Muscle of leg (tissue), 11 donors: ENCODE results near the gene PRSS3. TPM values are rescaled to one million over a fixed set of nuclear protein-coding genes. Genes with fewer than 3 reads are reported as not detected.
"Not testable (repeated sequence)": the region's sequence is repeated elsewhere in the genome, so short reads cannot be mapped to it uniquely, and the experiment has no call there.

Source experiments
- DNase-seq: peaks from one replicate; pipeline ENCODE4 v3.0.0; 2013
- H3K27ac ChIP-seq: one replicate; pipeline ENCODE4 v1.5.1; 2013; ENCODE audit warnings: mild to moderate bottlenecking, low read length, control low read depth
- H3K27me3 ChIP-seq: one replicate; pipeline ENCODE4 v1.6.1; 2013; ENCODE audit warnings: low read length; ENCODE audit not compliant: control insufficient read depth, insufficient read depth
- H3K36me3 ChIP-seq: one replicate; pipeline ENCODE4 v1.6.1; 2013; ENCODE audit warnings: low read length; ENCODE audit not compliant: control insufficient read depth, insufficient read depth
- H3K4me1 ChIP-seq: one replicate; pipeline ENCODE4 v1.6.1; 2013; ENCODE audit warnings: low read length; ENCODE audit not compliant: control insufficient read depth, insufficient read depth
- H3K4me3 ChIP-seq: one replicate; pipeline ENCODE4 v1.5.1; 2013; ENCODE audit warnings: low read length, control low read depth
- H3K9me3 ChIP-seq: replicated peaks from 2 replicates; pipeline ENCODE4 v1.6.1; 2013; ENCODE audit warnings: low read depth, low read length; ENCODE audit not compliant: control insufficient read depth
- WGBS: methylation state at CpG from one replicate; pipeline ENCODE4 v1.1.5; 2013; ENCODE audit warnings: missing lambda C conversion rate; ENCODE audit not compliant: insufficient coverage; 5-methylcytosine and 5-hydroxymethylcytosine counted together
- polyA plus RNA-seq, 8 donors: library from polyadenylated mRNA; unstranded; fragments of 120-200 nt; gene quantifications; one replicate each; pipeline versions ENCODE4 v1.2.1 to v1.2.3, GENCODE V29; 2013; ENCODE audit warnings: inconsistent platforms in 1 of 8, low replicate concordance in 1 of 8; ENCODE audit not compliant: insufficient read length in 8 of 8, insufficient read depth in 1 of 8
- total RNA-seq: library from RNA; stranded (reverse); fragments of 120-200 nt; gene quantifications from one replicate; pipeline ENCODE4 v1.2.4, GENCODE V29; 2013

PRSS3 gene
- total and polyA plus RNA-seq, 9 donors, result 0.09 to 3.2 (median 0.37) TPM; not detected in 2

- H3K9me3 ChIP-seq, H3K4me1 ChIP-seq, H3K4me3 ChIP-seq, H3K36me3 ChIP-seq, DNase-seq, H3K27ac ChIP-seq, H3K27me3 ChIP-seq: not testable (repeated sequence)
- WGBS, result no CpG with 5 or more reads among the region's 1 CpG
These were observed 31.7 kb upstream of the PRSS3 start for GRCh38 chr9:33763709-33764108.

DNA sequence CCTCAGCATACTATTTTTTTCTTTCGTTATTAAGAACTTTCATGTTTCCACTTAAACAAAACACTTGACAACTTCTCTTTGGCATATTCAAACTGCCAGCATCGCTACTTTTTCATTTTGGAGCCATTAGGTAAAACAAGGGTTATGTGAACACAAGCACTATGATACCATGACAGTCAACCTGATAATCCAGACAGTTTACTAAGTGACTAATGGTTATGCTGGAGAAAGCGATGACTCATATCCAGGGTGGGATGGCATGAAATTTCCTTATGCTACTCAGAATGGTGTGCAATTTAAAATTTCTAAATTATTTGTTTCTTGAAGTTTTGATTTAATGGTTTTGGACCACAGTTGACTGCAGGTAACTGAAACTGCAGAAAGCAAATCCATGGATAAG lies 29.9 kb upstream of the PRSS3 start:
- H3K27ac ChIP-seq, result no peak overlapping the region
- no peak for DNase-seq
- no CpG with 5 or more reads among the region's 3 CpGs for WGBS
- no peaks in the 10 kb centered on the region for H3K9me3 ChIP-seq
- no peaks in the 10 kb centered on the region for H3K36me3 ChIP-seq
- H3K4me3 ChIP-seq, result no peak overlapping the region
- no peaks in the 10 kb centered on the region for H3K27me3 ChIP-seq
- H3K4me1 ChIP-seq, result no peaks in the 10 kb centered on the region

DNA sequence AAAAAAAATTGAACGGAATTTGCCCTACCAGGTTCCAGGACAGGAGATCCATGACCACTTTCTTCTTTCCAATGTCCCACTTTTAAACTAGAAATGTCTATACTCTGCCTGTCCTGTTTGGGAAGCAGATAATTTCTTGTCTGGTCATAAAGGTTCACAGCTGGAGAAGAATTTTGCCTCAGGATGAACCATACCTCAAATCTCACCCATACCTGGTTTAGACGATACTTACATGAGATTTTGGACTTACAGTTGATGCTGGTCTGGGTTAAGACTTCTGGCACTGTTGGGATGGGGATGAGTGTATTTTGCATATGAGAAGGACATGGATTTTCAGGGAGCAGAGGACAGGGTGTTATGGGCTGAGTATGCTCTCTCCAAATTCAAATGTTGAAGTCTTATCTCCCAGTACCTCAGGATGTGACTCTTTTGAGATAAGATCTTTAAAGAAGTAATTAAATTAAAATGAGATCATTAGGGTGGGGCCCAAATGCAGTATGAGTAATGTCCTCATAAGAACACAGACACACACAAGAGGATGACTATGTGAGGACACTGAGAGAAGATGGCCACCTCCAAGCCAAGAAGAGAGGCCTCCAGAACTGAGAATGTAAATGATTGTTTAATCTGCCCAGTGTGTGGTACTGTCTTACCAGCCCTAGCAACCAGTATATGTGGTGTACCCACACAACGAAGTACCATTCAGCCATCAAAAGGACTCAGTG lies 25.0 kb upstream of the PRSS3 start:
- not testable (repeated sequence) for H3K4me3 ChIP-seq, H3K9me3 ChIP-seq, DNase-seq, H3K27me3 ChIP-seq, H3K36me3 ChIP-seq, H3K27ac ChIP-seq, H3K4me1 ChIP-seq
- WGBS, result no CpG with 5 or more reads among the region's 3 CpGs

- not testable (repeated sequence) for H3K4me1 ChIP-seq, H3K36me3 ChIP-seq, H3K27ac ChIP-seq, H3K9me3 ChIP-seq, H3K4me3 ChIP-seq, DNase-seq, H3K27me3 ChIP-seq
These were observed 22.2 kb upstream of the PRSS3 start for GRCh38 chr9:33773135-33773534.

DNA sequence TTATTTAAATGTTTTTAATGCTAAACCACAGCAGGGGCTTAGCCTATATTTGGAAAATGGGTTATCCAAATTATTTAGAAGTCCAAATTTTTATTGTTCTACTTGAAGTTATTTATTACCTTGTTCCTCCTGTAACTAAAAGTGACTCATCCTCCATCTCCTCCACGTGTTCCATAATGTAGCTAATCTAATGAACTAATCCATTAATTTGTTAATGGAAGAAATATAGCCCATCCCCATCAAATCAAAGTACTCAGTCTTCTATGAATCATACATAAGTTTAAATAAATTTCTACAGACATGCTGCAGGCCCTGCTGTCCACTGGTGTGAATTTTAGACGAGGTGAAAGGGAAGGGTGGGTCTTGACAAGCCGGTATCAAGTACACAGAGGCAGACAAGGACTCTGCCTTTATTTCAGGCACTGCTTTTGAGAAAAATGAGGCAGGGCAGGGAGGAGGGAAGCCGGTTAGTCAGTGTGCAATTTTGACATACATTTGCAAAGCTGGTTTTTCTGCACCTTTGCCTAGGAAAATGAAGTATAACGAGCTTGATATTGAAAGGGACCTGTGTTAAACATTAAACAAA lies 21.2 kb upstream of the PRSS3 start:
- not testable (repeated sequence) for DNase-seq, H3K27me3 ChIP-seq, H3K9me3 ChIP-seq, H3K36me3 ChIP-seq, H3K4me3 ChIP-seq, H3K27ac ChIP-seq, H3K4me1 ChIP-seq
- 71% methylated on average over 4 of the region's 5 CpGs for WGBS

DNA sequence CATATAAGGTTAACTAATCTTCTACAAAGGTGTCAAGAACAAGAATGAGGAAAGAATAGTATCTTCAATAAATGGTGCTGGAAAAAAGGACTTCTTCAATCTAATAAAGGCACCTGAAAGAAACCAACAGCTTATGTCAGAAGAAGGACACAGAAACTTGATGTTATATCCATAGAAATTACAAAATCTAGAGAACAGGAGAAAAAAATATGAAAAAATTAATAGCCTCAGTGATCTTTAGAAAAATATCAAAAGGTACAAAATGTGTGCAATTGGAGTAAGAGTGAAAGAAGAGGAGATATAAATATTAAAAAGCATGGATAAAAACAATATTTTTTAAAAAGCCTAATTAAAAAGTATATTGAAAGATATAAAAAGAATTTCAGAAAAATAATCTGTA lies 18.8 kb upstream of the PRSS3 start:
- H3K4me1 ChIP-seq, result no peaks in the 10 kb centered on the region
- H3K36me3 ChIP-seq, result no peaks in the 10 kb centered on the region
- no peak overlapping the region for H3K4me3 ChIP-seq
- H3K9me3 ChIP-seq, result no peaks in the 10 kb centered on the region
- DNase-seq, result no peak
- no peak overlapping the region for H3K27ac ChIP-seq
- H3K27me3 ChIP-seq, result no peaks in the 10 kb centered on the region

- 0% methylated on average over 1 of the region's 6 CpGs for WGBS
These were observed 16.5 kb upstream of the PRSS3 start for GRCh38 chr9:33778700-33779351.

DNA sequence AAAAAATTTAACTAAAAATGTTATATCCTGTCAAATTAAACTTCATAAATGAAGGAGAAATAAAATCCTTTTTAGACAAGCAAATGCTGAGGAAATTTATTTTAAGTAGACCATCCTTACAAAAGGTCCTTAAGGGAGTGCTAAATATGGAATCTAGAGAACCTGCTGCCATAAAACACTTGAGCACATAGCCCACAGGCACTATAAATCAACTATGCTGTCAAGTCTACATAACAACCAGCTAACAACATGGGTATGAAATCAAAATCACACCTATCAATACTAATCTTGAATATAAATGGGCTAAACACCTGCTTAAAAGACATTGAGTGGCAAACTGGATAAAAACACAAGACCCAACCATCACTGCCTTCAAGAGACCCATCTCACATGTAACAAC lies 15.1 kb upstream of the PRSS3 start:
- Histone ChIP-seq H3K4me3 (no peak overlapping the region), H3K36me3 (no peaks in the 10 kb centered on the region), H3K4me1 (no peaks in the 10 kb centered on the region), H3K9me3 (no peaks in the 10 kb centered on the region), H3K27ac (no peak overlapping the region), H3K27me3 (no peaks in the 10 kb centered on the region)
- DNase-seq, result no peak

More at GRCh38 chr9:33778700-33779351, 16.5 kb upstream of the PRSS3 start:
- DNase-seq, result peak; percentile 42
- H3K9me3 ChIP-seq, result no peaks in the 10 kb centered on the region
- H3K27me3 ChIP-seq, result no peaks in the 10 kb centered on the region
- no peaks in the 10 kb centered on the region for H3K4me1 ChIP-seq
- no peak overlapping the region for H3K4me3 ChIP-seq
- H3K27ac ChIP-seq, result no peak overlapping the region
- no peaks in the 10 kb centered on the region for H3K36me3 ChIP-seq

DNA sequence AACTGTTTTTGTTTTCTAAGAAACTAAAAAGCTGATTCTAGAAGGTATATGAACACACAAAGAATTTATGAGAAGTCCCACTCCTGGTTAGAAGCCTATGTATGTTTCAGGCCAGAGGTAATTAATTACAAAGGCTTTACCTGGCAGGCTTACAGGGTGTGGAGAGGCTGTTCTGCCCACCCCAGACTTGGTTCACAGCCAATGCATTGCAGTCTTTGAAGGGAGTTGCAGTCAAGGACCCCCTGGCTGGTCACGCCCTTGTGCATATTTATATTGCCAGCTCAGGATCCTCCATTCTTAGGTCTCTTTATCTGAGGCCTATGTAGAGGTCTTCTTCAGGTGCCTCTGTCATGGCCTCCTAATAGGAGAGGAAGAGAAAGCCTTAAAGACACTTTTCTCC lies 13.6 kb upstream of the PRSS3 start:
- no peak overlapping the region for H3K4me3 ChIP-seq
- no peak overlapping the region for H3K27ac ChIP-seq
- H3K27me3 ChIP-seq, result no peaks in the 10 kb centered on the region
- H3K9me3 ChIP-seq, result no peaks in the 10 kb centered on the region
- no peaks in the 10 kb centered on the region for H3K36me3 ChIP-seq
- no CpG with 5 or more reads among the region's 1 CpG for WGBS
- no peaks in the 10 kb centered on the region for H3K4me1 ChIP-seq
- DNase-seq, result no peak

DNA sequence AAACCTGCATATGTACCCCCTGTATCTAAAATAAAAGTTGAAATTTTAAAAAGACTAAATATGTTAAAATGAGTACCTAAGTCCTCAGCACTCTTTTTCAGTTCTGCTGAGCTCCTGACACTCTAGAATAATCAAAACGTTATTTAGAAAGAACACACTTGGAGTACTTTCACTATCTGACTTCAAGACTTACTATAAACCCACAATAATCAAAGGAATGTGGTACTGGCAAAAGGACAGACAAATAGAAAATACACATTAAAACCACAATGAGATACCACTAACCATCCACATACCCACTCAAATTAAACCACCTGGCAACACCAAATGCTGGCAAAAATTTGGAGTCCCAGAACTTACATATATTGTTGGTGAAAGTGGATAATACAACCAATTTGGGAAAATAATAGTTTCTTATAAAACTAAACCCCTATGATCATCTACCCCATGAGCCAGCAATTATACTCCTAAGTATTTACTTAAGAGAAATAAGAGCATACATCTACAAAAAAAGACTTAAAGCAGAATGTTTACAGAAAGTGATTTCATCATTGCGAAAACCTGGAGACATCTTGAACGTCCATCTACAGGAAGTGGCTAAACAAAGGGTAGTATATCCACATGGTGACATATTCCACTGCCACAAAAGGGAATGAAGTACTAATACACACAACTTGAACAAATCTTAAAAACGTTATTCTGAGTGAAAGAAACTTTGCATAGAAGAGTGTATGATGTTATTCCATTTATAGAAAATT lies 12.8 kb upstream of the PRSS3 start:
- no peaks in the 10 kb centered on the region for H3K9me3 ChIP-seq
- H3K27ac ChIP-seq, result no peak overlapping the region
- no peaks in the 10 kb centered on the region for H3K36me3 ChIP-seq
- H3K4me1 ChIP-seq, result no peaks in the 10 kb centered on the region
- no peak for DNase-seq
- H3K4me3 ChIP-seq, result no peak overlapping the region
- no CpG with 5 or more reads among the region's 4 CpGs for WGBS
- H3K27me3 ChIP-seq, result no peaks in the 10 kb centered on the region
